Kasumi-1 (cell line): ENCODE data around the gene PPFIA1.
A peak's percentile ranks its signal among the peaks of the same experiment; 100 is the strongest.

ENCODE experiments used
- DNase-seq, 2 experiments: peaks; one replicate each; lab custom pipeline; 2025; lab: John Stamatoyannopoulos, UW

Gene PPFIA1

DNA sequence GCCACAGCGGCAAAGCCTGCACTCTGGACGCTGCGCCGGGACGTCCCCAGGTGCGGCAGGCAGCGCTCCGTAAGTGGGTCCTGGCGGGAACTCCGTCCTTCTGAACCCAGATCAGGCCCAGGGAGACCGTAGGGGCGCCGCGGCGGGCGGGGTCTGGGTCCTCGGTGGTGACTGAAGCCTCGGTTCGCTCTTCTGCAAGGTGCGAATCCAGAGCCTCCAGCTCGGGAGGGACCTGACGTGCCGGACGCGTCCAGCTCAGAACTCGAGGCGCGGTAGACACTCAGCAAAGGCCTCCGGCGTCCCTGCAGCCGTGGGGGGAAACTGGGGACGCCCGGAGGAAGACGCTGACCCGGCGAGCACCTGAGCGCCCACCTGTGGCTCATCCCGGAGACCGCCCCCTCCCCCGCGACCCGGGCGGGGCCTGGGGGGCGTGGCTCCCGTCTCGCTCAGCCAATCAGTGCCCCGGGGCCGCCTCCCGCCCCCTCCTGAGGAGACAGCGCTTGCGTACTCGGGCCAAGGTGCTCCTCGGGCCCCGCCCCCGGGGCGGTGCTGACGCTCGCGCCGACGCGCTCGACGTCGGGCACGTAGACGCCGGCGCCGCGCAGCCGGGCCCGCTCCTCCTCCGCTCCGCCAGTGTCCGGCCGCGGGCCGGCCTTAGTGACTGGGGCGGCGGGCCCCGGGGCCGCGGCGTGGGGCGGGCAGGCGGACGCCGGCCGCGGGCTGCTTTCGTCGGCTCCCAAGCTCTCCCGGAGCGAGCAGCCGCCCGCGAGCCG lies at the start of gene PPFIA1:
Gene PPFIA1 (plus strand): TSS at position 587 of the 773 bp plus-strand sequence. CDS start 1,483 bp downstream, outside the sequence.
- DNase-seq: peak; percentile 78 to 82

GRCh38 chr11:70220920-70221319 lies 49.6 kb upstream of the PPFIA1 start:
- no peak for DNase-seq

GRCh38 chr11:70225681-70226177 lies 44.8 kb upstream of the PPFIA1 start:
- no peak for DNase-seq

DNA sequence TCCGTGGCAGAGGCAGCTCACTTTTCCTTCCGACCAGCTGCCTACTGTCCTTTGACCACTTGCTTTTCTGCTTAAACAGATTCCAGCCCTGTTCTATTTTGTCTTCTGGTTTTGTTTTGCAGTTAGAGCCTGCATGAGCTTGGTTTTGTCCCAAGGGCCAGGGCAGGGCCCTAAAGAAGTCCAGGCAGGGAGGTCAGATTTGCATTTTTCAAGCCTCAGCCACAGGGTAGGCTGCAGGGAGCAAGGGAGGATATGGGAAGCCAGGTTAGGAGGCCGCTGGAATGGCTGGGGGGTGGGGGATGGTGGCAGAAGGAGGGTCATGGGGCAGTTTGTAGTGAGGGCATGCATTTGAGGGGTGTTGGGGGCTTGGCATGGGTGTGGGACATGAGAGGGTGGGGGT lies 44.3 kb upstream of the PPFIA1 start:
- DNase-seq: no peak

DNA sequence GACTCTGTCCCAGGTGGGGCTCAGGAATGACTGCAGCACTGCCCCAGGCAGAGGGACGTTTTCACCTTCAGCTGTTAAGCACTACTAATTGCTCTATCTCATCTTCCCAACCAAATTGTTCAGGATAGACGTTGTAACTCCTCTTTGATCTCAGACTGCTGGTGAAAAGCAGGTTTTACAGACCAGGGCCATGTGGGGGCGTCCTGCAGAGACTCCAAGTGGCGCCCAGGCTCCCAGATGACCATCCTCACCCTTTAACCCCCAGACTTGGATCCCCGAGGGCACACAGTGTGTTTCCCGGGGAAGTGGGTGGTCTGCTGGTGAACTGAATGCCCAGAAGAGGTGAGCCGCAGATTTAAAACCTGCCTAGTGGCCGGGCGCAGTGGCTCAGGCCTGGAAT lies 43.5 kb upstream of the PPFIA1 start:
- DNase-seq: no peak

- DNase-seq: no peak
Observed at GRCh38 chr11:70229737-70230136, 40.8 kb upstream of the PPFIA1 start.

GRCh38 chr11:70230151-70230839 lies 40.2 kb upstream of the PPFIA1 start:
- no peak for DNase-seq

DNA sequence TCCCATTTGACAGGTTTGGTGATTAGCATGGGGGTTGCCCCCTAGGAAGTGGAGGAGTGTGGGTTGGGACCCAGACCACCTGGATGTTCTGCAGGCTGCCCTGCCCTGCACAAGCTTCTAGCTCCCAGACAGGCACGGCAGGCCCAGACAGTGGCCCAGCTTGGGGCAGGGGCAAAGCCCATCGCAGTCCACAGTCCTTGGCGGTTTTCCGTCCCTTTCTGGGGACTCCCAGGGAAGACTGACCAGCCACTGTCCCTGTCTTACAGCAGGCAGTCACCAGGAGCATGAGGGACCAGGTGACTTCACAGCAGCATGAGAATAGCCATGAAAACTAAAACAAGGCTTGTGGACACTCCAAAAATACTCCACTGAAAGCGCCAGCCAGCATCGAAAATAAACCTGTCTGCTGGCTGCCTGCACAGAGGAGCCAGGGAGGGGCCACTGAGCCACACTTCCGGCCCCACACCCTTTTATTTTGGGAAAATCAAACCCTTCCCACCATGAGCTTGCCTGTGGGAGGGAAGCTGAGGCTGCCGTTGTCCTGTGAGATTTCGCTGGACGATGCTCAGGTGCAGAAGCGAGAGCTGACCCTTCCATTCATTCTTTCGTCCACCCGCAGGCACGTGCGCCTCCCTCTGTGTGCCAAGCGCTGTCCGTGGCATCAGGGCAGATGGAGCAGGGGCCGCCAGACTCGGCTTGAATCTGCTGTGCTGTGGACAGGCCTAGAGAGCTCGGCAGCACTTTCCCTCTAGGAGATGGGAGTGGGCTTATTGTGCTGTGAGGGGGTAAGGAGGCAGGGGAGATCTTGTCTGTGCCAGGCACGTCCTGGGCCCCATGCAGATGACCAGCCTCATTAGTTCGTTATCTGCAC lies 39.4 kb upstream of the PPFIA1 start:
- DNase-seq: no peak

- no peak for DNase-seq
Observed at GRCh38 chr11:70233034-70233433, 37.5 kb upstream of the PPFIA1 start.

GRCh38 chr11:70233511-70233934 lies 37.0 kb upstream of the PPFIA1 start:
- no peak for DNase-seq

- DNase-seq: no peak
Observed at GRCh38 chr11:70233962-70234361, 36.5 kb upstream of the PPFIA1 start.

DNA sequence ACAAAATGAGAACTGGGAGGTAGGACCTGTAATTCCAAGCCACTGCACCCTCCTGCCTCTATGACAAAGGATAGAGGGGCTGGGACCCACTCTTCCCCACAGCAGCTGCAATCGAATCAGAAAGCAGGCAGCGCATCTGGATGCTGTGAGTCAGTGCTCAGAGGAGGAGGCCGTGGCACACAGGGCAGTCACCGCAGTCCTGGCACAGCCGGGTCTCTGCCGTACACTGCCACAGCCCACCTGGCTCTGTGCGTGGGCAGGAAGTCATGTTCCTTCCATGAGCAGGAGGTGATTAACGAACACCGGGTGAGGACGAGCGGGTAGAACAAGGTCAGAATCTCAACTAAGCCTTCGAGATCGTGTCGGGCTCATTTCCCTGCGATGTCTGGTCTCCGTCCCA lies 30.2 kb upstream of the PPFIA1 start:
- DNase-seq: no peak

DNA sequence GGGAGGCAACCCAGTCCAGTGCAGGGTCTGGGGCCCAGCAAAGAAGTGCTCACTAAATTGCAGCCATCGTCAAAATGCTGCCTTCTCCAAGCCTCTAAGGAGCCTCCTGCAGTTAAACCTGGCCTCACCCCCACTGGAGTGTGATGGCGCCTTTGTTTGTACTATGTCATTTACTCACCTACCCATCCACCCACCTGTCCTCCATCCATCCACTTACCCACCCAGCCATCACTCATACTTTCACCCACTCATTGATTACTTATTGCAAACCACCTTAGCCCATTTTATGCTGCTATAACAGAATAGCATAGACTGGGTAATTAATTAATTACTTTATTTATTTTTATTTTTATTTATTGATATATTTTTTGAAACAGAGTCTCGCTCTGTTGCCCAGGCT lies 28.8 kb upstream of the PPFIA1 start:
- no peak for DNase-seq

GRCh38 chr11:70242885-70243284 lies 27.6 kb upstream of the PPFIA1 start:
- no peak for DNase-seq

DNA sequence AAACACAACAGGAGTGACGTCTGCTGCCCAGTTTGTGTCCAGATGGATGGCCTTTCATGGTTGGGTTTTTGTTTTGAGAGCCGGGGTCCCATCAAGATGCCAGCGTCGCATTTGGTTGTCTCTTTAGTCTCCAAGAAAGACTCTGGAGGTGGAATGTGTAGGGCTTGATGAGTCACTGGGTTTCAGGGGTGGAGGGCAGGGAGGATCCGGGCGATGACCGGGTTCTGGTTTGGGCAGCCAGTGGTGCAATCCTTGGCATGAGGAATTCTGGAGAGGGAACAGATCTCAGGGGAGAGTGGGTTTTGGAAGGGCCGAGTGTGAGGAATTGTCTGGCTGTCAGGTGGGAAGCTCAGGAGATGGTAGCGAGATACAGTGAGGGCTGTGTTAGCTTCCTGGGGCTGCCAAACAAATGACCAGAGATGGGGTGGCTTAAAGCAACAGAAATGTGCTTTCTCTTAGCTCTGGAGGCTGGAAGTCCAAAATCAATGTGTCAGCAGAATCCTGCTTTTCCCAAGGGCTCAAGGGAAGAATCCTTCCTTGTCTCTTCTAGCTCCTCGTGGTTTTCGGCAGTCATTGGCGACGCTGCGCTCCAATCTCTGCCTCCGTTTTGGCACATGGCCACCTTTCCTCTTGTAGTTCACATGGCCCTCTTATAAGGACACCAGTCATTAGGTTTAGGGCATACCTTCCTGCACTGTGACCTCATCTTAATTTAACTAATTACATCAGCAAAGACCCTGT lies 26.4 kb upstream of the PPFIA1 start:
- DNase-seq: no peak

GRCh38 chr11:70244698-70245097 lies 25.8 kb upstream of the PPFIA1 start:
- DNase-seq: no peak

GRCh38 chr11:70246196-70246595 lies 24.3 kb upstream of the PPFIA1 start:
- DNase-seq: no peak

DNA sequence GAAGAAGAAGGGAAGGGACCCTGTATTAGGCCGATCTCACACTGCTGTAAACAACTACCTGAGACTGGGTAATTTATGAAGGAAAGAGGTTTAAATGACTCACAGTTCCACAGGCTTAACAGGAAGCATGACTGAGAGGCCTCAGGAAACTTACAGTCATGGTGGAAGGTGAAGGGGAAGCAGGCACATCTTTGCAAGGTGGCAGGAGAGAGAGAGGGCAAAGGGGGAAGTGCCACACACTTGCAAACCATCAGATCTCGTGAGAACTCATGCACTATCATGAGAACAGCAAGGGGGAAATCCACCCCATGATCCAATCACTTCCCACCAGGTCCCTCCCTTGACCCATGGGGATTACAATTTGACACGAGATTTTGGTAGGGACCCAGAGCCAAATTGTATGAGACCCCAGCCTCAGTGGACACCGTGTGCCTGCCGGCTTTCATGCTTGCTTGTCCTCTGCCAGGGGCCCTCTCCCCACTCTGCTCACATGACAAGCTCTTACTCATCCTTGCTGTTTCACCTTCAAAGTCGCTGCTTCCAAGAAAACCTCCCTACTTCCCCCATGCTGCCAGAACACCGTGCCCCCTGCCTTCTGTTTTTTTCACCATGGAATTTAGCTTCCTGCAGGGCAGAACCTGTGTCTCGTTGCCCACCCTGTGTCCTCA lies 23.3 kb upstream of the PPFIA1 start:
- DNase-seq: no peak

DNA sequence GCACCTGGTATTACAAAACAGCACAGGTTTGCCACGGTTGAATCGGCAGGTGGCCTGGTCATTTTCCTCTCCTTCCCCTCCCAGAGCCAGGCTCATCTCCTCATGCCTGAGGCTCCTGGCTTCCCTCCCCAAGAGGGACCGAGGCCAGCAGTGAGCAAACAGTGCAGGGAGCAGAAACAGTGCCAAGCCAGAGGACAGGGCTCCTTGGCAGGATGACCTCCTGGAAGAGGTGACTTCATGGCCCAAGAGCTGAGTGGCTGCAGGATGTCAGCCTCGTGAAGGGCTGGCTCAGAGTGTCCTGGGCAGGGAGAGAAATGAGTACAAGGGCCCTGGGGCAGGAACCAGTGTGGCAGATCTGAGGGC lies 22.8 kb upstream of the PPFIA1 start:
- DNase-seq: no peak

DNA sequence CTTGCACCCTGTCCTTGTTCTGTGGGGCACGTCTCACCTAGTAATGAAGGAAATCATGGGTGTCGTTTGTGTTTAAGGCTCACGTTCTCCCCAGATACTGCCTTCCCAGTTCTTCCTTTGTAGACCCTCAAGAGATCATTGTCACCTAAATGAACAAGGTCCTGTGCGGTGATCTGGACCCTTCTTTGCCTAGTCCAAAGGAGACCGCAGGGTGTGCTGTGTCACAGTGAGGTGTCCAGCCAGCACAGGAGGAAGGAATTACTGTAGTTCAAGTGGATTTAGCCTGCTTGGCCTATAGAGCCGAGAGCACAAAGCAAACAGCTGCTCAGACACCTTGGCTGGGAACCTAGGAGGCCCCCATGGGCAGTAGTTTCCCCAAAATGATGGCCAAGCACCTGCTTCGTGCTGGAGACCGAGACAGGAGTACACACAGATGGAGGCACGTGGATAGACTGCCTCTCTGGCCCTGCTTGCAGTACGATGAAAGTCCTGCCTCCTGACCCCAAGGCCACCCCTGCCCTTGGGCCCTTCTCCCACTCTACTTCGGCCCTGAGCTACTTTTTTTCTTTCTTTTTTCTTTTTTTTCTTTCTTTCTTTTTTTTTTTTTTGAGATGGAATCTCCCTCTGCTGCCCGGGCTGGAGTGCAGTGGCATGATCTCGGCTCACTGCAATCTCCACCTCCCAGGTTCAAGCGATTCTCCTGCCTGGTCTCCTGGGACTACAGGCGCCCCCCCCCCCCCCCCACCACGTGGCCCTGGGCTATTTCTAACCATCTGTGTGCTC lies 19.4 kb upstream of the PPFIA1 start:
- DNase-seq: no peak
